HUES64 (cell line): ENCODE results near the gene RASGRF1.
"Not testable (repeated sequence)": the region's sequence is repeated elsewhere in the genome, so short reads cannot be mapped to it uniquely, and the experiment has no call there.

Experiments
- H3K27ac ChIP-seq: 2 replicates; pipeline ENCODE4 v1.7.0; 2013; ENCODE audit warnings: low read depth, low read length, inconsistent platforms
- H3K27me3 ChIP-seq: 2 replicates; pipeline ENCODE4 v1.6.1; 2013; ENCODE audit warnings: mild to moderate bottlenecking, low read length; ENCODE audit not compliant: insufficient read depth
- H3K36me3 ChIP-seq: 2 replicates; pipeline ENCODE4 v1.6.1; 2013; ENCODE audit warnings: mild to moderate bottlenecking, low read length; ENCODE audit not compliant: insufficient read depth
- H3K4me1 ChIP-seq: 2 replicates; pipeline ENCODE4 v1.6.1; 2013; ENCODE audit warnings: mild to moderate bottlenecking, low read length, moderate library complexity; ENCODE audit not compliant: insufficient read depth
- H3K4me3 ChIP-seq: 2 replicates; pipeline ENCODE4 v1.5.1; 2013; ENCODE audit warnings: mild to moderate bottlenecking, low read length, moderate library complexity
- H3K9ac ChIP-seq: 2 replicates; pipeline ENCODE4 v1.6.1; 2013; ENCODE audit warnings: mild to moderate bottlenecking, low read depth, low read length
- H3K9me3 ChIP-seq: 2 replicates; pipeline ENCODE4 v1.6.1; 2013; ENCODE audit warnings: low read depth, low read length; ENCODE audit not compliant: insufficient read depth
- WGBS: fragments of 150-250, 120-280 bp; methylation state at CpG from one replicate; pipeline ENCODE4 v1.1.7; 2013; ENCODE audit warnings: missing lambda C conversion rate; 5-methylcytosine and 5-hydroxymethylcytosine counted together

Gene RASGRF1

DNA sequence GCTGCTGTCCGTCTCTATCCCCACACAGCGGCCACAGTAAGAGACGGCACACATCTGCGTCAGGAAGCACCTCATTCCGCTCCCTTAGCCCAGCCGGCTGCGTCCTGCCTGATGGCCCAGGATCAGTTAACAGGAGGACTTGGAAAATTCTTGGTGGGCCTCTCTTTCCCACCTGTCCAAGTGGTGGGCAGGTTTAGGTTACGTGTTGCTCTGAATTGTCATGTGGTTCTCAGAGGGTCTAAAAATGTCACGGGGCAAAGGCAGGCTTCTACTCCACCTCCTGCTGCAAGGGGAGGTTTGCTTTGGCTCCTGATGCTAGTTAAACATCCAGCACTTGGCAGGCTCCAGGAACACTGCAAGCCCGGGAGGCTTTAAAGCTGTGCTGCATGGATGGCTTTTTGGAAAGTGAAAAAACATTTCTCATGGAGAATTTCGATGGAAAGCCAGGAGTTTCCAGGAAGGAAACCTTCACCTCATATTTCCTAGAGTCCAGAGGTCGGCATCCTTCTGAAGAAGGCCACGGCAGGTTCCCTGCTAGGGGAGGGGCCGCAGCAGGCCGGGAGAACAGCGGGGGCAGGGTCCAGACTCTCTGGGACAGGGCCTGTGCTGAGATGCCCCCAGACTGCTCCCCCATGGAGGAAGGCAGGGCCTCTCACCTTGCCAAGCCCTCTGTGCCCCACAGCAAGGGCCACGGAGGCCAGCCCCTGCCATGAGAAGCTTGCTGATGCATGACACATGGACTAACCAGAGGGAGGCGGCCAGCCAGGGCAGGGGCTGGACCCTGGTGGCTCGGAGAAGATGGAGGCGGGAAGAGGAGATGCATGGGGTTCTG lies 156.5 kb downstream of the RASGRF1 start:
- no peak overlapping the region for H3K4me3 ChIP-seq
- 91% methylated on average over 20 of the region's 20 CpGs for WGBS

DNA sequence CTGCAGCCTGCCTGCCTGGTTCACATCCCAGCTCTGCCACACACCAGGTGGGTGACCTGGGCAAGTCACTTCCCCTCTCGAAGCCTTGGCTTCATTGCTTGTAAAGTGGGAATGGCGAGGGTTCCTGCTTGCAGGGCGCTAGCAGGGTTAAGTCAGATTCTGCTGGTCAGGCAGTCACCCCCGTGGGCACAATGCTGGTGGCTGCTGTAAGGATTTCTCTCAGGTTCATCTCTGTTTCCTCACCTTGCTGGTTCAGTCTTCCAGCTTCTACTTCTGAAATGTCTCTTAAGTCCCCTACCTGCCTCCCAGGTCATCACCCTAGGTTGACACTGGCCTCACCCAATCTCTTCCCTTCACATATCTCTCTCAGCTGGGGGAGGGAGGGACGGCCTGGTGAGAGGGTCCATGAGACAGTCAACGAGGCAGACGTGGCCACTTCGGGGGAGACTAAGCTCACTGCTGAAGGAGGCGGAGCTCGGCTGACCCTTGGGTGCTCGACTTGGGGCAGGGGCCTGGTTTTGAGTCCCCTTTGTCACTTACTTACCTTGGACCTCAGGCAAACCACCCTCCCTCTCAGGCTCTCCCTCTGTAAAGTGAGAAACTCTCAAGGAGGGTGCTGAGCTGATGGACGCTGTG lies 157.3 kb downstream of the RASGRF1 start:
- Histone ChIP-seq H3K27me3 (no peaks in the 10 kb centered on the region), H3K9ac (no peak overlapping the region), H3K4me1 (no peaks in the 10 kb centered on the region), H3K9me3 (no peaks in the 10 kb centered on the region), H3K27ac (no peak overlapping the region), H3K36me3 (no peaks in the 10 kb centered on the region), H3K4me3 (no peak overlapping the region)
- 93% methylated on average over 12 of the region's 12 CpGs for whole genome bisulfite sequencing

More for the DNA sequence above, 156.5 kb downstream of the RASGRF1 start:
- Histone ChIP-seq H3K9me3 (no peaks in the 10 kb centered on the region), H3K4me1 (no peaks in the 10 kb centered on the region), H3K36me3 (no peaks in the 10 kb centered on the region), H3K9ac (no peak overlapping the region), H3K27ac (no peak overlapping the region), H3K27me3 (no peaks in the 10 kb centered on the region)

DNA sequence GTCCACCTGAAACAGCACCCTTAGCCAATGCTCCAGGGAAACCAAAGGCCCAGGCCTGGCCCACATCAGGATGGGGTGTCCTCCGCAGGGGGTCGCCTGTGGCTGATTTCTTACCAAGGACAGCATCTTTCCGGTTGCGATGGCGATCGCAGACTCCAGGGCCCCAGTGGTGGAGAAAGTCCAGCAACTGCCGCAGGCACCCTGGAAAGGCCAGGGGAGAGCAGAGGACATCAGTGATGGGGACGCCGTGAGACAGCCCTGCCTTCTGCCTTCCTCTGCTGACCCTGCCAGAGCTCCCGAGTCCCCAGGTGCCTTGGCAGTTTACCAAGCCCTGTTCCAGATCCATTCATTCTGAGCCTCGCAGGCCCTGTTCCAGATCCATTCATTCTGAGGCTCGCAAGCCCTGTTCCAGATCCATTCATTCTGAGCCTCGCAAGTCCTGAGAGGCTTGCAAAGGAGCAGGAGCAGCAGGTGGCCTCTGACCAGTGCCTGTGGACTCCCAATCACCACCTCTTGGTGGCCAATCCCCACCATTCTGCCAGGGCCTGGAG lies 158.2 kb downstream of the RASGRF1 start:
- no peaks in the 10 kb centered on the region; the same call in 1 of the 2 replicates for H3K36me3 ChIP-seq

DNA sequence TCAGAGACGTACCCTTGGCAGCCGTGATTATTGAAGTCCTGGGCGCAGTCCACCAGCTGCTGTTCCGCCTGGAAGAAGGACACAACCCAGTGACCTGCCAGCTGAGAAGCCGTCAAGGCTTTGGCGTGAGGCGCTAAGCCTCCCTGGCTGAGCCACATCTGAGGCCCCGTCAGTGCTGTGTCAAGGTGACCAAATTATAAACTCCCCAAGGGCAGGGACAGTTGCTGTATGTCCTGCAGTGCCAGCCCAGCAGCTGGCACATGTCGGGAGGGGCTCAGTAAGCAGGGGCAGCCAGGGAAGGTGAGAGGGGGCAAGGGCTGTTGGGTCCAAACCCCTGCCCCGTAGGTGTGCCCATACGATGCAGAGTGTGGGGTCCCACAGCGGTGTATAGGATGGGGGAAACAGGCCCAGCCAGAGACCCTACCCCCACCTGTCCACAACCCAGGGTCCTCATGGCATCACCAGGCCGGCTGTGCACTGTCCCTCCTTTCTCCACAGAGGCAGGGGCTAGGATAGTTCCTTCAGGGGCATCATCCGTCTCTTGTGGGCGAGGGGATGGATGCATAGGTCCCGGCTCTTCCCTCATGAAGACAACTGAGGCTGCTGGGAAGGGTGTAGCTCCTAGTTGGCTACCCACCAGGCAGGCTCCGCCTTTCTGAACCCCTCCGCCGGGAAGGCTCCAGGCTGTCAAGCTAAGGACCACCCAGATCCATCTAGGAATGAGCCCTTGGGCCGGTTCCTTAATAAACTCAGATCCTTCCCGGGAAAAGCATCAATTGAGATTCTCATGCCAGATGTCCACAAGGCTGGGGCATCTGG lies 158.9 kb downstream of the RASGRF1 start:
- Histone ChIP-seq H3K4me3 (no peak overlapping the region), H3K27me3 (no peaks in the 10 kb centered on the region), H3K9ac (no peak overlapping the region), H3K9me3 (no peaks in the 10 kb centered on the region), H3K4me1 (no peaks in the 10 kb centered on the region), H3K27ac (no peak overlapping the region), H3K36me3 (no peaks in the 10 kb centered on the region; the same call in 1 of the 2 replicates)
- WGBS = 94% methylated on average over 20 of the region's 21 CpGs

More for the DNA sequence above, 158.2 kb downstream of the RASGRF1 start:
- WGBS = 95% methylated on average over 13 of the region's 13 CpGs
- H3K27ac ChIP-seq = no peak overlapping the region
- no peak overlapping the region for H3K4me3 ChIP-seq
- no peaks in the 10 kb centered on the region for H3K27me3 ChIP-seq
- H3K4me1 ChIP-seq = no peaks in the 10 kb centered on the region
- no peaks in the 10 kb centered on the region for H3K9me3 ChIP-seq
- no peak overlapping the region for H3K9ac ChIP-seq

DNA sequence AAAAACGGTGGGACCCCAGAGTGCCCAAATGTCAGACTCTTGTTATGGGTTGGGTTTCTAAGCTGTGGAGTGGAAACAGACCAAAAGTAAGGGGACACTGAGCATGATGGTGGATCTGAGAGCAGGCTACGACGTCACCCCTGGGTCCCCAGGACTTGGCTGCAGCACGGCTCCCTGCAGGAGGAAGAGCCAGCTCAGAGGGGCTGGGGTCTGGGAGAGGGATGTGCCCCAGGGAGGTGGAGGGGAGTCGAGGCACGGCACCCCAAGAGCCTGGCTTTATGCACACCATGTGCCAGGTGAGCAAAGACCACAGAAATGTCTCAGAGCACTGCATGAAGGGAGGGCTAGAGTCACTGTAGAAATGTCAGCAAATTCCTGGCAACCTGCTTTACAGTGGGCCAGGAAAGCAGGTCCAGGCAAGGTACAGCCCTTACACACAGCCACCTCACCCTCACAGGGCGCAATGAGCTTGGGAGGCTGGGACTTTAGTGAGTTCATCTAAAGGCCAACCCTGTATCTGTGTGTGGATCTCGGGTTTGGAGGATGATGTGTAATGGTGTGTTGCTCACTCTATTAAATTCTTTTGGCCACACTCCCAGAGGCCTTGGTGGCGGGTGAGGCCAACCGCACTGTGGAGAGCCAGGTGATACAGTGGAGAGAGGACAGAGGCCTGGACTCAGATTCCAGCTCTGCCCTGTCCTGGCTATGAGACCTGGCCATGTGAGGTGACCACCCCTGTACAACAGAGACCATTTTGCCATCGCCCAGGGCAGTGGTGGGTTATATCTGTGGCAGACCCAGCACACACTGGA lies 159.8 kb downstream of the RASGRF1 start:
- no peaks in the 10 kb centered on the region; the same call in 1 of the 2 replicates for H3K36me3 ChIP-seq
- H3K9me3 ChIP-seq = no peaks in the 10 kb centered on the region
- H3K9ac ChIP-seq = no peak overlapping the region
- 84% methylated on average over 11 of the region's 11 CpGs for WGBS
- no peaks in the 10 kb centered on the region for H3K4me1 ChIP-seq
- H3K4me3 ChIP-seq = no peak overlapping the region
- no peak overlapping the region for H3K27ac ChIP-seq
- H3K27me3 ChIP-seq = no peaks in the 10 kb centered on the region

DNA sequence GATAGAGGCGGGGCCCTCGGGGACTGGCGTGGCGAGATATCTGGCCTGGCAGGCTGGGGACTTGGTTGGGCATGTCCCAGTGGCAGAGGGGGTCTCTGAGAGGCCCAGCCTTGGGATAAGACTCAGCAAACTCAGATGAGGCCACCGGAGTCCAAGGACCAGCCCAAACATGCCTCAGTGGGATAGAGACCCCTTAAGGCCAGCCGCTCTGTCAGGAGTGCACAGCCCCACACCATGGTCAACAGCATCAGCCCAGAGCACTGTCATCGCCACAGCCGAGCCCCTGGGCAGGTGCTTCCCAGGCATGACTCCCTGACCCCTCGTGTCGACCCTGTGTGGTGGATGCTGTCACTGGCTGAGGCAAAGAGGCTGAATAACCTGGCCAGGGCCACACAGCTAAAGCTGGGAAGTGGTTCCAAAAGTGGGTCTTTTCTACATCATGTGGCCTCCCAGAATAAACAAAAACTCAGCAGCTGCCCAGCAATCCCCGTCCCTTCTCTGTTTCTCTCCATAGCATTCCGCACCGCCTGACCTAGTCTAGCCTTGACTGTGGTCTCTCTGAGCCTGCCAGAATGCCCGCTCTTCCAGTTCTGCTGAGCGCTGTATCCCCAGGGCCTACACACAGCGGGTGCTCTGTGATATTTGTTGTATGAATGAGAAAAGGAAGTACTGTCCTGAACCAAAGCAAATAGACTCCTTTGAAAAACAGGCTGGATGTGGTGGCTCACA lies 160.9 kb downstream of the RASGRF1 start:
- H3K27ac ChIP-seq = no peak overlapping the region
- WGBS = 90% methylated on average over 16 of the region's 16 CpGs
- H3K9ac ChIP-seq = no peak overlapping the region
- H3K4me3 ChIP-seq = no peak overlapping the region
- no peaks in the 10 kb centered on the region for H3K9me3 ChIP-seq
- no peaks in the 10 kb centered on the region for H3K4me1 ChIP-seq
- no peaks in the 10 kb centered on the region for H3K27me3 ChIP-seq
- peaks cover 7% of the 10 kb centered on the region for H3K36me3 ChIP-seq

DNA sequence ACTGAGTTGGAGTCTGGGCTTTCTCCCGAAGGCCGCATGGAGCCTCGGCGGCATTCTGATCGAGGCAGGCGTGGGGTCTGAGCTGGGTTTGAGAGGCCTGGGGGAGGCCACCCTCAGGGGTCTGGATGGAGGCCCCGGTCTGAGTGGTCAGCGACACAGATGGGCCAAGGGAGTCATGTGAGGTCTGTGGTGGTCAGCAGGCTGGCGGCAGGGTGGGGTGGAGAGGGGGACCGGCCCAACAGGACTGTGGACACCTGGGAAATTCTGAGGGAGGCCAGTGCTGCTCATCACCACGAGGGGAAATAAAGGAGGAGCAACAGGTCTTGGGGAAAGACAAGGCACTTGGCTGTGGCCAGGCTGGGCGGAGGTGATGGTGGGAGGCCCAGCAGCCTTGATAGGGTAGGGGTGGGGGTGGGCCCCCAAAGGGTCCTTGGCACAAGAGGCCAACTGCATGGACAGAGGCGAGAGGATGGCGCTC lies 161.9 kb downstream of the RASGRF1 start:
- H3K27ac ChIP-seq = no peak overlapping the region
- no peaks in the 10 kb centered on the region for H3K27me3 ChIP-seq
- H3K4me1 ChIP-seq = no peaks in the 10 kb centered on the region
- H3K36me3 ChIP-seq = peaks cover 8% of the 10 kb centered on the region
- no peaks in the 10 kb centered on the region for H3K9me3 ChIP-seq
- H3K9ac ChIP-seq = no peak overlapping the region
- no peak overlapping the region for H3K4me3 ChIP-seq
- WGBS = 92% methylated on average over 14 of the region's 14 CpGs

DNA sequence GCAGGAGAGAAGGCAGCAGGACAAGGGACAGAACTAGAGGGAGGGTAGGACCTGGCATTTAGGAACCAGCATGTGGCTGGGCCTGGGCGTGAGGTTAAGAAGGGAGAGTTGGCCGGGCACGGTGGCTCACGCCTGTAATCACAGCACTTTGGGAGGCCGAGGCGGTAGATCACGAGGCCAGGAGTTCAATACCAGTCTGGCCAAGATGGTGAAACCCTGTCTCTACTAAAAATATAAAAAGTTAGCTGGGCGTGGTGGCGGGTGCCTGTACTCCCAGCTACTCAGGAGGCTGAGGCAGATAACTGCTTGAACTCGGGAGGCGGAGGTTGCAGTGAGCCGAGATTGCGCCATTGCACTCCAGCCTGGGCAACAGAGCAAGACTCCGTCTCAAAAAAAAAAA lies 162.4 kb downstream of the RASGRF1 start:
- H3K27ac ChIP-seq, H3K4me3 ChIP-seq, H3K9ac ChIP-seq, H3K9me3 ChIP-seq, H3K4me1 ChIP-seq, H3K27me3 ChIP-seq: not testable (repeated sequence)
- H3K36me3 ChIP-seq = peaks cover 12% of the 10 kb centered on the region
- WGBS = 93% methylated on average over 14 of the region's 14 CpGs

DNA sequence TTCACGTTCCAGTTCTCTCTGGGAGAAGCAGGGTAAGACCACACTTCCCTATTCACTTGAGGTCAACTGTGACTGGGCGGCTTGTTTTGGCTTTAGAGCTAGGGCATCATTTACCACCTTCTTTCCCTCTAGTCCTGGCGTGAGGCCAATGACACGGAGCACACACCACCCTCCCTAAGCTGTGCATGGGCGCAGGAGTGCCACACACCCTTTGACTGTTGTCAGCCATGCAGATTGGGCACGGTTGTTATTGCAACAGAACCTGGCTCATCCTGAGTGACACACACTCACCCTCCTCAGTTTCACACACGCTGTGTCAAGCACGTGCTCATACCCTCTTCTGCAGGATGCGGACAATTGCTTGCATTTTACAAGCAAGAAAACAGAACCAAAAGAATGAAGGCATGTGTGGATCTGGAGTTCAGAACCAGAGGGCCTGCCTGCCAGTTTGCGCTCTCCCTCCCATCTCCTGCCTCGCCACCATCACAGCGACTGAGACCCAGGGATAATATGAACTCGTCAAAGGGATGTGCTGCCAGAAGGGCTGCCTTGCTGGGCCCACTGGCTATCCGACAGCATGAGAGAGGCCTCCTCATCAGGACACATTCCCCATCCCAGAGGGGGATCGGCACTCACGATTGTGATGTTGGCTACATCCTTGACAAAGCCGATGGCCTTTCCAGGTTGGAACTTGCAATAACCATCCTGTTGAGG lies 163.3 kb downstream of the RASGRF1 start:
- H3K9me3 ChIP-seq = no peaks in the 10 kb centered on the region
- H3K27me3 ChIP-seq = no peaks in the 10 kb centered on the region
- no peak overlapping the region for H3K9ac ChIP-seq
- no peak overlapping the region for H3K27ac ChIP-seq
- H3K4me1 ChIP-seq = no peaks in the 10 kb centered on the region
- WGBS = 92% methylated on average over 17 of the region's 17 CpGs
- peaks cover 19% of the 10 kb centered on the region for H3K36me3 ChIP-seq
- no peak overlapping the region for H3K4me3 ChIP-seq
